GM12873 (cell line): ENCODE measurements around the gene TGFB2.

Experiments
- TF ChIP-seq, protein P1 (sequence below): IDR thresholded peaks from 2 replicates; pipeline ENCODE4 v1.5.1; 2012; ENCODE audit warnings: low read depth, mild to moderate bottlenecking, moderate library complexity, low read length, control low read depth; ENCODE audit not compliant: insufficient read depth; ENCODE audit errors: missing control alignments

Gene TGFB2

DNA sequence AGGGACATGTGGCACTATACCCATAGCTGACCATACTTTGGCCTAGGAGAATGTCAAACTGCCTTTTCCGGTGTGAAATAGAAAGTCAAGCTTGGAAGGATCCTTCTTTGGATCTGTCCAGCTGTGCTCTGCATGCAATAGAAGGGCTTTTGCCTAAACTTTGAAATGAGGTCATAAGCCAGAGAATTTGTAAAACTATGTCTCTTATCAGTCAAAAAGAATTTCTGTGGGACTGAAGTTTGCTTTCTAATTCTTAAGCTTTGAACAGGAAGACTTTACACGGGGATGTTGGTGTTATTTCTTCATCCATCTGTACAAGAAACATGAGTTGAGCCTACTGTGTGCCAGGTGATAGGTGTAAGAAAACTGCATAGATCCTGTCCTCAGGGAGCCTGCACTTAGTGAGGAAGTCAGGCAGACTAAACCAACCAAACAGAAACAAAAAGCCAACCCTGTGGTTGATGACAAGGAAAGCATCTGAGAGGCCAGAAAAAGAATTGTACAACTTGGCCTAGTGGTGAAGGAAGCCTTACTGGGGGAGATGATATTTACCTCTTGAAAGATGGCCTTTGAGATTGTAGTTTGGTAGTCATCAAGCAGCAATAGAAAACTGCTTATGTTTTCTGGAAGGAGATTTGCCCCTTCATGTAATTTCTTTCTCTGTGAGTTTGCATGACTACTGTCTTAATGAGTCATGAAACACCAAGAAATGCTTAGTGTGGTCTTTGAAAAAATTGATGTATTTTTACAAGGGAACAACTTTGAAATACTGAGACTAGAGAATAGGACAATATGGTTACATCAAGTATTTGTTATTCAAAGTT, 24.8 kb downstream of the TGFB2 start:
- TF ChIP-seq, protein P1, sequence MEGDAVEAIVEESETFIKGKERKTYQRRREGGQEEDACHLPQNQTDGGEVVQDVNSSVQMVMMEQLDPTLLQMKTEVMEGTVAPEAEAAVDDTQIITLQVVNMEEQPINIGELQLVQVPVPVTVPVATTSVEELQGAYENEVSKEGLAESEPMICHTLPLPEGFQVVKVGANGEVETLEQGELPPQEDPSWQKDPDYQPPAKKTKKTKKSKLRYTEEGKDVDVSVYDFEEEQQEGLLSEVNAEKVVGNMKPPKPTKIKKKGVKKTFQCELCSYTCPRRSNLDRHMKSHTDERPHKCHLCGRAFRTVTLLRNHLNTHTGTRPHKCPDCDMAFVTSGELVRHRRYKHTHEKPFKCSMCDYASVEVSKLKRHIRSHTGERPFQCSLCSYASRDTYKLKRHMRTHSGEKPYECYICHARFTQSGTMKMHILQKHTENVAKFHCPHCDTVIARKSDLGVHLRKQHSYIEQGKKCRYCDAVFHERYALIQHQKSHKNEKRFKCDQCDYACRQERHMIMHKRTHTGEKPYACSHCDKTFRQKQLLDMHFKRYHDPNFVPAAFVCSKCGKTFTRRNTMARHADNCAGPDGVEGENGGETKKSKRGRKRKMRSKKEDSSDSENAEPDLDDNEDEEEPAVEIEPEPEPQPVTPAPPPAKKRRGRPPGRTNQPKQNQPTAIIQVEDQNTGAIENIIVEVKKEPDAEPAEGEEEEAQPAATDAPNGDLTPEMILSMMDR: no peak

DNA sequence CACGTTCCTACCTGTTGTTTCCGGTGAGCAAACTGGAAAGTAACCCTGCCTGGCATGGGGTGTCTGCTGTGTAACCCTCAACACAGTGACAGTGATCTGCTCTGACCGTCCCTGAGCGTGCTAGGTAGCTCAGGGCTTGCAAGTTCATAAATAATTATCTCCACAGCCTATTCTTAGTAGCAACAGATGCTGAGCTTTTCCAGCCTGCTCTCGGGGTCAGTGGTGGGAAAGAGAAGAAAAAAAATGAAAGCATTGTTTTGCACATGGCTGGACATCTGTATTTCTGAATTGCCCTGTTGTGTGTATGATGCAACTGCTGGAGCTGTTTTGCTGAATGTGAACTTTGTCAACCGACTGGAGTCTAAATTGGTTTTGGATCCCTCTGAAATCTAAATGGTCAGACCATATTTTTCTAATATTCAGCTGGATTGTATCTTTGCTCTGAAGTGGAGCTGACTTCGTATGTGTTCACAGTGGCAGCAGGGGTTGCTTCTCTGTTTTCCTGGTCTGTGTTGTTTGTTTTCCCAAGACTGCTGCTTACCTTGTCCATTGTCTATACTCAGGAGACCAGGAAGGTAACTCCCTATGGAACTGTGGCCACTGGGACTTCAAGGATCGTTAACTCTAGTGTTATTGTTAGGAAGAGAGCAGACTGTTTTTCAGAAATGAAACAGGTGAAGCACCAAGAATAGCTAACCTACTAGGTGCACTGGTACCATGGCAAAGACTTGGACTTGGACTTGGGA, 27.0 kb downstream of the TGFB2 start:
- TF ChIP-seq, protein P1: no peak

DNA sequence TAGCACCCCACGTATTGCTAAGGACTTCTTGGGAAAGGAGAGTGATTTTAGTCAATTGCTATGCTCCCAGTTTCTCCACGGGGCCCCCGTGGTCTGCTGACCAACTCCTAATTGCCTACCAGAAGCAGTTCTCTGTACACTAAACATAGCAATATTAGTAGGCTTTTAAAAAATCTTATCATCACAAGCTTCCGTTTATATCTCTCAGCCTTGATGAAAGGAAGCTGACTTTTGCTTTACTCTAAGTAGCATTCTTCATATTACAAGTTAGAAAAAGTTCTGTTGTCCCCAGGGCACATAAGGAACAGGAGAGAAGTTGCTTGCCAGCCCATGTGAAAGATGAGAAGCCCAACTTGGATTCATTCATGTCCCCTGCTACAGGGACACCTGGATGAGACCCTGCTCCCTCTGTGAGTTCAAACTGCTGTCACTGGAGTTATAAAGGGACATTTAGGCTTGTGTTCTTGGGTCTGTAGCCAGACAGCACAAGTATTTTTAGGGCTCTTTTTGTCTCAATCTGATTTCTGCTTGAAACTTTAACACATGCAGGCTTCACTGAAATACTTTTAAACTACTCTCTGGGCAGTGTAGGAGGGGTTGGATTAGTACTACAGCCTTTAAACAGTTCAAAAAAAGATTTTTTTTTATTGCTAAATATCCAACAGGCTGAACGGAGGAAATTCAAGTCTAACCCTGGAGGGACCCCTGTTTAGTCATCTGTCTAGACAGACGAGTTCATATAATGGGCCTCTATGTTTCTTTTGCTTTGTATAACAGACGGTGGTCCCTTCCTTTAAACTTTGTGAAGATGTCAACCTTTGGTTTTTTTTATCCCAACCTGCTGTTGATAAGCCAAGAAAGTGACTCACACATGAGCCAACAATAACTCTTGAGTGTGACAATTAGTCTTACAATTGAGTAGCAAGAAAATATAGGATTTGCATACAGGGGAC, 29.5 kb downstream of the TGFB2 start:
- TF ChIP-seq, protein P1: no peak

DNA sequence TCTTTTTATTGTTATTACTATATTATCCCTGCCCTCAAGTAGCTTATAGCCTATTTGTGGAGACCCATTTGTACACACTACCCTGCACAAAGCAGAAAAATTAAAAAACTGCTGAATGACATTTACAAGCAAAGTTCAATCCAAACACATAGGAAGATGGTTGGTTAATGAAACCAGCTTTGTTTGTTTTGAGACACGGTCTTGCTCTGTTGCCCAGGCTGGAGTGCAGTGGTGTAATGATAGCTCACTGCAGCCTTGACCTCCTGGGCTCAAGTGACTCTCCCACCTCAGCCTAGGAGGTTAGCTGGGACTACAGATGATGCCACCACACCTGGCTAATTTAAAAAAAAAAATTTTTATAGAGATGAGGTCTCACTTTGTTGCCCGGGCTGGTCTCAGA, 31.6 kb downstream of the TGFB2 start:
- TF ChIP-seq, protein P1: no peak

- TF ChIP-seq, protein P1: no peak
Observed at GRCh38 chr1:218377143-218377660, 32.1 kb downstream of the TGFB2 start.

- TF ChIP-seq, protein P1: no peak
Observed at GRCh38 chr1:218380125-218380977, 35.2 kb downstream of the TGFB2 start.
